B cell (primary cell): ENCODE measurements around the gene VAV3.

Source experiments
- EZH2 ChIP-seq: IDR thresholded peaks from 2 replicates; pipeline ENCODE4 v1.6.1; 2012; ENCODE audit warnings: borderline replicate concordance, low read depth, mild to moderate bottlenecking, moderate library complexity, low read length; ENCODE audit not compliant: insufficient read depth, poor library complexity, severe bottlenecking
- TF ChIP-seq, protein P1 (sequence below): fragments of 200-600 bp; IDR thresholded peaks from one replicate; pipeline ENCODE4 v1.8.0; 2022; ENCODE audit warnings: antibody characterized with exemption, mild to moderate bottlenecking

GRCh38 chr1:107541412-107541811 lies 423.6 kb downstream of the VAV3 start:
- TF ChIP-seq, protein P1, sequence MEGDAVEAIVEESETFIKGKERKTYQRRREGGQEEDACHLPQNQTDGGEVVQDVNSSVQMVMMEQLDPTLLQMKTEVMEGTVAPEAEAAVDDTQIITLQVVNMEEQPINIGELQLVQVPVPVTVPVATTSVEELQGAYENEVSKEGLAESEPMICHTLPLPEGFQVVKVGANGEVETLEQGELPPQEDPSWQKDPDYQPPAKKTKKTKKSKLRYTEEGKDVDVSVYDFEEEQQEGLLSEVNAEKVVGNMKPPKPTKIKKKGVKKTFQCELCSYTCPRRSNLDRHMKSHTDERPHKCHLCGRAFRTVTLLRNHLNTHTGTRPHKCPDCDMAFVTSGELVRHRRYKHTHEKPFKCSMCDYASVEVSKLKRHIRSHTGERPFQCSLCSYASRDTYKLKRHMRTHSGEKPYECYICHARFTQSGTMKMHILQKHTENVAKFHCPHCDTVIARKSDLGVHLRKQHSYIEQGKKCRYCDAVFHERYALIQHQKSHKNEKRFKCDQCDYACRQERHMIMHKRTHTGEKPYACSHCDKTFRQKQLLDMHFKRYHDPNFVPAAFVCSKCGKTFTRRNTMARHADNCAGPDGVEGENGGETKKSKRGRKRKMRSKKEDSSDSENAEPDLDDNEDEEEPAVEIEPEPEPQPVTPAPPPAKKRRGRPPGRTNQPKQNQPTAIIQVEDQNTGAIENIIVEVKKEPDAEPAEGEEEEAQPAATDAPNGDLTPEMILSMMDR, result no peak
- no peak for TF ChIP-seq EZH2
